GM12878 (cell line): ENCODE data around the gene SYMPK. TPM values are rescaled to one million over a fixed set of nuclear protein-coding genes. Genes with fewer than 3 reads are reported as not detected.

Experiments used
- ATAC-seq: fragments of 200-7000 bp; cut with Tn5 transposase; 3 replicates; pipeline ENCODE4 v1.9.1; 2020; ENCODE audit warnings: mild to moderate bottlenecking, moderate library complexity
- BruUV-seq: library from RNA; stranded (reverse); fragments of 400-500 nt; replicated peaks from 2 replicates; lab custom pipeline; 2021; lab: Mats Ljungman, UMichigan
- CTCF ChIA-PET: fragments of 300-600 bp; sonication (Branson Sonifier 250); formaldehyde crosslinking; extraction: SDS; loops from one replicate; lab custom pipeline; 2021; ENCODE audit warnings: inconsistent platforms; lab: Yijun Ruan, JAX
- POLR2A ChIA-PET: fragments of 350-600 bp; formaldehyde crosslinking; extraction: SDS; loops from one replicate; lab custom pipeline; 2021; ENCODE audit warnings: inconsistent platforms; lab: Charles Lee
- RAD21 ChIA-PET: fragments of 300-600 bp; sonication (Branson Sonifier 250); formaldehyde crosslinking; loops from one replicate; lab custom pipeline; 2023; ENCODE audit warnings: antibody characterized with exemption; ENCODE audit not compliant: unreplicated experiment; lab: Charles Lee
- SMC1A ChIA-PET: fragments of 300-600 bp; sonication (Branson Sonifier 250); formaldehyde crosslinking; loops from one replicate; lab custom pipeline; 2023; ENCODE audit not compliant: unreplicated experiment, uncharacterized antibody; lab: Charles Lee
- DNase-seq: peaks from one replicate; pipeline ENCODE4 v3.0.0-alpha.2; 2011; ENCODE audit warnings: low read depth, low spot score
- FAIRE-seq: peaks from 3 replicates; lab custom pipeline; 2011; peaks lifted over from hg19 to GRCh38; lab: Jason Lieb, UNC
- H2AFZ ChIP-seq: 2 replicates; pipeline ENCODE4 v1.6.0; 2011; ENCODE audit warnings: low read depth, low read length, control low read depth; ENCODE audit not compliant: control insufficient read depth
- H3K27ac ChIP-seq: 2 replicates; pipeline ENCODE4 v1.5.1; 2011; ENCODE audit warnings: control low read depth; ENCODE audit not compliant: control insufficient read depth, insufficient read depth
- H3K27me3 ChIP-seq, 2 experiments: replicated peaks in 1 of 2; 2 replicates each; pipeline versions ENCODE4 v1.6.0 to v1.6.1; 2011; ENCODE audit warnings: low read length in 1 of 2; ENCODE audit not compliant: control insufficient read depth in 2 of 2, insufficient read depth in 2 of 2
- H3K36me3 ChIP-seq, 2 experiments: 2 replicates each; pipeline ENCODE4 v1.5.1; 2011; ENCODE audit warnings: low read length in 1 of 2; ENCODE audit not compliant: control insufficient read depth in 2 of 2, insufficient read depth in 2 of 2
- H3K4me1 ChIP-seq: 2 replicates; pipeline ENCODE4 v1.6.1; 2011; ENCODE audit warnings: mild to moderate bottlenecking, low read length, moderate library complexity, mixed read lengths; ENCODE audit not compliant: control insufficient read depth, insufficient read depth
- H3K4me2 ChIP-seq: 2 replicates; pipeline ENCODE4 v1.6.0; 2011; ENCODE audit warnings: control low read depth; ENCODE audit not compliant: control insufficient read depth, insufficient read depth
- H3K4me3 ChIP-seq: fragments of 200-600 bp; sonication (generic); 2 replicates; pipeline ENCODE4 v1.5.1; 2016
- H3K79me2 ChIP-seq: 2 replicates; pipeline ENCODE4 v1.6.0; 2011; ENCODE audit warnings: low read length; ENCODE audit not compliant: control insufficient read depth, insufficient read depth
- H3K9ac ChIP-seq: 2 replicates; pipeline ENCODE4 v1.8.0; 2011; ENCODE audit warnings: low read length, control low read depth, mixed read lengths; ENCODE audit not compliant: control insufficient read depth, insufficient read depth
- H3K9me3 ChIP-seq: replicated peaks from 3 replicates; pipeline ENCODE4 v1.5.1; 2011; ENCODE audit warnings: mild to moderate bottlenecking, low read length; ENCODE audit not compliant: control insufficient read depth, insufficient read depth
- H4K20me1 ChIP-seq: 2 replicates; pipeline ENCODE4 v1.6.0; 2011; ENCODE audit not compliant: control insufficient read depth, insufficient read depth
- CHD2 ChIP-seq: IDR thresholded peaks from 2 replicates; pipeline ENCODE4 v1.6.1; 2011; ENCODE audit warnings: low read depth, low read length, improper control_type of control experiment, borderline replicate concordance
- CREM ChIP-seq: IDR thresholded peaks from 2 replicates; pipeline ENCODE4 v1.6.1; 2014; ENCODE audit warnings: antibody characterized with exemption, low read depth
- EZH2 ChIP-seq: IDR thresholded peaks from 2 replicates; pipeline ENCODE4 v1.6.1; 2012; ENCODE audit warnings: low read depth, mild to moderate bottlenecking, control low read depth, inconsistent platforms, low read length, borderline replicate concordance; ENCODE audit not compliant: control insufficient read depth
- JUND ChIP-seq: IDR thresholded peaks from 2 replicates; pipeline ENCODE4 v1.6.1; 2012; ENCODE audit warnings: low read depth, mild to moderate bottlenecking, low read length, improper control_type of control experiment, moderate library complexity
- LARP7 ChIP-seq: fragments of 450-650 bp; IDR thresholded peaks from 2 replicates; pipeline ENCODE4 v1.6.1; 2017; ENCODE audit warnings: mild to moderate bottlenecking
- NBN ChIP-seq: fragments of 450-650 bp; IDR thresholded peaks from 2 replicates; pipeline ENCODE4 v1.6.1; 2016
- NR2F1 ChIP-seq: fragments of 450-650 bp; conservative IDR thresholded peaks from 2 replicates; pipeline ENCODE4 v1.6.1; 2017; ENCODE audit warnings: mild to moderate bottlenecking
- POLR2AphosphoS2 ChIP-seq: IDR thresholded peaks from 2 replicates; pipeline ENCODE4 v1.6.1; 2011; ENCODE audit warnings: low read depth, mild to moderate bottlenecking, low read length, improper control_type of control experiment, moderate library complexity
- SP1 ChIP-seq: IDR thresholded peaks from one replicate; pipeline ENCODE4 v1.6.1; 2011; ENCODE audit warnings: low read depth, low read length
- SREBF1 ChIP-seq: IDR thresholded peaks from 2 replicates; pipeline ENCODE4 v1.6.1; 2012; ENCODE audit warnings: mild to moderate bottlenecking, low read length
- ZSCAN29 ChIP-seq: fragments of 450-650 bp; IDR thresholded peaks from 2 replicates; pipeline ENCODE4 v1.6.1; 2017; ENCODE audit warnings: mild to moderate bottlenecking, moderate library complexity
- WGBS: methylation state at CpG from one replicate; pipeline ENCODE4 v1.1.6; 2016; ENCODE audit warnings: low lambda C conversion rate; ENCODE audit not compliant: insufficient replicate concordance, insufficient coverage; ENCODE audit errors: missing lambda C conversion rate; 5-methylcytosine and 5-hydroxymethylcytosine counted together
- in situ Hi-C: fragments of 300-500 bp; cut with MboI; formaldehyde crosslinking; loops from 9 replicates; pipeline ENCODE4 v1.14.3; 2018; ENCODE audit warnings: mixed read lengths
- intact Hi-C: fragments of 100-400 bp; cut with micrococcal nuclease; formaldehyde crosslinking; loops from one replicate; pipeline ENCODE4 v1.14.2; 2022; ENCODE audit not compliant: unreplicated experiment
- polyA plus RNA-seq, 11 experiments: library from polyadenylated mRNA; depleted of rRNA in 4 of 11; unstranded in 6 of 11; stranded (reverse) in 5 of 11; fragments of >200 nt; fragmentation: Nextera tagmentation in 4 of 11; fragmentation: Illumina TruSeq in 1 of 11; extraction: Ambion mirVana in 4 of 11; extraction: Trizol in 1 of 11; gene quantifications; 1 replicate in 1 of 11; 2 replicates in 10 of 11; pipeline versions ENCODE4 v1.2.1 to v1.2.3, GENCODE V29; 2011 to 2016; ENCODE audit warnings: inconsistent platforms in 2 of 11, missing spikeins in 2 of 11, low read depth in 1 of 11
- total RNA-seq, 4 experiments: library from RNA; depleted of rRNA in 3 of 4; stranded (reverse); fragments of >200 nt in 3 of 4; fragmentation: Illumina TruSeq in 1 of 4; extraction: Trizol in 1 of 4; gene quantifications; 2 replicates each; pipeline versions ENCODE4 v1.2.1 to v1.2.3, GENCODE V29; 2013 to 2021
- TF ChIP-seq, protein P1 (sequence below): IDR thresholded peaks from 2 replicates; pipeline ENCODE4 v1.6.1; 2012; ENCODE audit warnings: improper control_type of control experiment, low read depth, low read length; ENCODE audit not compliant: insufficient replicate concordance
- TF ChIP-seq, protein P2 (sequence below): fragments of 450-650 bp; conservative IDR thresholded peaks from 2 replicates; pipeline ENCODE4 v1.6.1; 2017; ENCODE audit warnings: mild to moderate bottlenecking, moderate library complexity
- TF ChIP-seq, protein P3 (sequence below), 3 experiments: IDR thresholded peaks in 2 of 3; conservative IDR thresholded peaks in 1 of 3; 2 replicates each; pipeline ENCODE4 v1.5.1; 2011; ENCODE audit warnings: low read depth in 3 of 3, low read length in 3 of 3, mild to moderate bottlenecking in 3 of 3, control low read depth in 2 of 3, moderate library complexity in 2 of 3, inconsistent platforms in 1 of 3, mixed read lengths in 1 of 3; ENCODE audit not compliant: control insufficient read depth in 2 of 3, insufficient read depth in 1 of 3; ENCODE audit errors: extremely low read depth in 1 of 3

SYMPK gene
- total and polyA plus RNA-seq, 10 of the 15 experiments (the other 5 are each of a cell fraction or from before 2014, with no cell fraction given): 0.49 to 109 (median 42.5) TPM

DNA sequence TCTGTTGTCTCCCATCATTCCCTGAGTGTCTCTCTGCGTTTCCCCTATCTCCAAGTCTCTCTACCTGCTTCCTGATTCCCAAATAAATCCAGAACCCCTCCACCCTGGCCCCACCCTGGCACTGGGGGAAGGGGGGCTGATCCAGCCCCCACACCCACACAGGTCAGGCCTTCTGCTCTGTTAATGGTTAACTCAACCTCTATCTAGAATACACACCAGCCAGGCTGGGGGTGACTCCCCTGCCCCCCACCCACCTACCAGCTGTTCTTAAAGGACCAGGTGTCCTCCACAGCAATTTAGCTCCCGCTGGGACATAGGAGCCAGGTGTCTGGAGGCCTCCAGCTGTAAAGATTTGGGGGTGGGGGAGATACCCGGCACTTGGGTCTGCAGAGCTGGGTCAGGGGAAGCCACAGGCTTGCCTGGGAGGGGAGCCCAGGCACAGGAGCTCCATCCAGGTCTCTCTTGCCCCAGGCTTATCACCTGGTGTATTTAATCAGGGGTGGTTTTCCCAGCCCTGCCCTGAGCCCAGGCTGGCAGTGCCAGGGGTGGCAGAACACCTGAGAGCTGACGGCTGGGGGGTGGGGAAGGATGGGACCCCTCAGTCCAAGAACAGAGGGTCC, 19.1 kb upstream of the SYMPK start:
- ChIA-PET CTCF (interaction anchor here (0.7 to 9.1 kb wide), 15 partner anchors 11 to 165 kb away, joined by 3 to 194 read pairs (median 4); partner anchors contain the start of genes CCDC61, FOXA3, MYPOP and SIX5), SMC1A (interaction anchor here (0.5 to 6.0 kb wide), 5 partner anchors 15 to 658 kb away, joined by 3 to 98 read pairs (median 7); partner anchors contain the start of genes FOXA3, MYPOP, SIX5 and SYMPK), POLR2A (interaction anchor here (0.6 to 9.0 kb wide), 11 partner anchors 9 to 234 kb away, joined by 3 to 178 read pairs (median 7); partner anchors contain the start of genes CCDC61, DMWD, FOXA3 and MYPOP), RAD21 (interaction anchor here (0.8 to 7.6 kb wide), 10 partner anchors 12 to 703 kb away, joined by 3 to 159 read pairs (median 5); partner anchors contain the start of genes BLOC1S3, FOXA3, MYPOP and SIX5)
- Histone ChIP-seq H3K9ac (no peak overlapping the region; the same call in 1 of the 2 replicates), H3K4me3 (no peak overlapping the region), H2AFZ (no peak overlapping the region; the same call in 1 of the 2 replicates), H3K79me2 (peaks cover 10% of the 10 kb centered on the region), H3K27me3 (no peaks in the 10 kb centered on the region), H4K20me1 (no peaks in the 10 kb centered on the region), H3K36me3 (peaks cover 0 to 1% of the 10 kb centered on the region in 2 experiments; a peak in 1 of 4 replicates), H3K4me1 (peaks cover 26% of the 10 kb centered on the region), H3K9me3 (no peaks in the 10 kb centered on the region), H3K4me2 (peak overlapping the region; percentile 100), H3K27ac (peak overlapping the region; percentile 91)
- 62% methylated on average over 4 of the region's 4 CpGs for WGBS
- DNase-seq (no peak), FAIRE-seq (no peak), ATAC-seq (no peak)
- in situ Hi-C loops: no loop called here
- intact Hi-C loops: loop anchor here (1.0 kb wide), 1 partner anchor 19 kb away; the partner anchor contains the start of gene SYMPK
- BruUV-seq: no TSS peak
- TF ChIP-seq, protein P1, sequence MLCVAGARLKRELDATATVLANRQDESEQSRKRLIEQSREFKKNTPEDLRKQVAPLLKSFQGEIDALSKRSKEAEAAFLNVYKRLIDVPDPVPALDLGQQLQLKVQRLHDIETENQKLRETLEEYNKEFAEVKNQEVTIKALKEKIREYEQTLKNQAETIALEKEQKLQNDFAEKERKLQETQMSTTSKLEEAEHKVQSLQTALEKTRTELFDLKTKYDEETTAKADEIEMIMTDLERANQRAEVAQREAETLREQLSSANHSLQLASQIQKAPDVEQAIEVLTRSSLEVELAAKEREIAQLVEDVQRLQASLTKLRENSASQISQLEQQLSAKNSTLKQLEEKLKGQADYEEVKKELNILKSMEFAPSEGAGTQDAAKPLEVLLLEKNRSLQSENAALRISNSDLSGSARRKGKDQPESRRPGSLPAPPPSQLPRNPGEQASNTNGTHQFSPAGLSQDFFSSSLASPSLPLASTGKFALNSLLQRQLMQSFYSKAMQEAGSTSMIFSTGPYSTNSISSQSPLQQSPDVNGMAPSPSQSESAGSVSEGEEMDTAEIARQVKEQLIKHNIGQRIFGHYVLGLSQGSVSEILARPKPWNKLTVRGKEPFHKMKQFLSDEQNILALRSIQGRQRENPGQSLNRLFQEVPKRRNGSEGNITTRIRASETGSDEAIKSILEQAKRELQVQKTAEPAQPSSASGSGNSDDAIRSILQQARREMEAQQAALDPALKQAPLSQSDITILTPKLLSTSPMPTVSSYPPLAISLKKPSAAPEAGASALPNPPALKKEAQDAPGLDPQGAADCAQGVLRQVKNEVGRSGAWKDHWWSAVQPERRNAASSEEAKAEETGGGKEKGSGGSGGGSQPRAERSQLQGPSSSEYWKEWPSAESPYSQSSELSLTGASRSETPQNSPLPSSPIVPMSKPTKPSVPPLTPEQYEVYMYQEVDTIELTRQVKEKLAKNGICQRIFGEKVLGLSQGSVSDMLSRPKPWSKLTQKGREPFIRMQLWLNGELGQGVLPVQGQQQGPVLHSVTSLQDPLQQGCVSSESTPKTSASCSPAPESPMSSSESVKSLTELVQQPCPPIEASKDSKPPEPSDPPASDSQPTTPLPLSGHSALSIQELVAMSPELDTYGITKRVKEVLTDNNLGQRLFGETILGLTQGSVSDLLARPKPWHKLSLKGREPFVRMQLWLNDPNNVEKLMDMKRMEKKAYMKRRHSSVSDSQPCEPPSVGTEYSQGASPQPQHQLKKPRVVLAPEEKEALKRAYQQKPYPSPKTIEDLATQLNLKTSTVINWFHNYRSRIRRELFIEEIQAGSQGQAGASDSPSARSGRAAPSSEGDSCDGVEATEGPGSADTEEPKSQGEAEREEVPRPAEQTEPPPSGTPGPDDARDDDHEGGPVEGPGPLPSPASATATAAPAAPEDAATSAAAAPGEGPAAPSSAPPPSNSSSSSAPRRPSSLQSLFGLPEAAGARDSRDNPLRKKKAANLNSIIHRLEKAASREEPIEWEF: no peak
- TF ChIP-seq POLR2AphosphoS2 (no peak), LARP7 (no peak), SREBF1 (no peak), JUND (no peak), CHD2 (peak; percentile 60; the same call in 1 of the 2 replicates), CREM (no peak), EZH2 (no peak), NBN (no peak; the same call in 1 of the 2 replicates), SP1 (no peak), ZSCAN29 (no peak), NR2F1 (peak; percentile 86)
- TF ChIP-seq, protein P2, sequence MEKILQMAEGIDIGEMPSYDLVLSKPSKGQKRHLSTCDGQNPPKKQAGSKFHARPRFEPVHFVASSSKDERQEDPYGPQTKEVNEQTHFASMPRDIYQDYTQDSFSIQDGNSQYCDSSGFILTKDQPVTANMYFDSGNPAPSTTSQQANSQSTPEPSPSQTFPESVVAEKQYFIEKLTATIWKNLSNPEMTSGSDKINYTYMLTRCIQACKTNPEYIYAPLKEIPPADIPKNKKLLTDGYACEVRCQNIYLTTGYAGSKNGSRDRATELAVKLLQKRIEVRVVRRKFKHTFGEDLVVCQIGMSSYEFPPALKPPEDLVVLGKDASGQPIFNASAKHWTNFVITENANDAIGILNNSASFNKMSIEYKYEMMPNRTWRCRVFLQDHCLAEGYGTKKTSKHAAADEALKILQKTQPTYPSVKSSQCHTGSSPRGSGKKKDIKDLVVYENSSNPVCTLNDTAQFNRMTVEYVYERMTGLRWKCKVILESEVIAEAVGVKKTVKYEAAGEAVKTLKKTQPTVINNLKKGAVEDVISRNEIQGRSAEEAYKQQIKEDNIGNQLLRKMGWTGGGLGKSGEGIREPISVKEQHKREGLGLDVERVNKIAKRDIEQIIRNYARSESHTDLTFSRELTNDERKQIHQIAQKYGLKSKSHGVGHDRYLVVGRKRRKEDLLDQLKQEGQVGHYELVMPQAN: no peak
- TF ChIP-seq, protein P3, sequence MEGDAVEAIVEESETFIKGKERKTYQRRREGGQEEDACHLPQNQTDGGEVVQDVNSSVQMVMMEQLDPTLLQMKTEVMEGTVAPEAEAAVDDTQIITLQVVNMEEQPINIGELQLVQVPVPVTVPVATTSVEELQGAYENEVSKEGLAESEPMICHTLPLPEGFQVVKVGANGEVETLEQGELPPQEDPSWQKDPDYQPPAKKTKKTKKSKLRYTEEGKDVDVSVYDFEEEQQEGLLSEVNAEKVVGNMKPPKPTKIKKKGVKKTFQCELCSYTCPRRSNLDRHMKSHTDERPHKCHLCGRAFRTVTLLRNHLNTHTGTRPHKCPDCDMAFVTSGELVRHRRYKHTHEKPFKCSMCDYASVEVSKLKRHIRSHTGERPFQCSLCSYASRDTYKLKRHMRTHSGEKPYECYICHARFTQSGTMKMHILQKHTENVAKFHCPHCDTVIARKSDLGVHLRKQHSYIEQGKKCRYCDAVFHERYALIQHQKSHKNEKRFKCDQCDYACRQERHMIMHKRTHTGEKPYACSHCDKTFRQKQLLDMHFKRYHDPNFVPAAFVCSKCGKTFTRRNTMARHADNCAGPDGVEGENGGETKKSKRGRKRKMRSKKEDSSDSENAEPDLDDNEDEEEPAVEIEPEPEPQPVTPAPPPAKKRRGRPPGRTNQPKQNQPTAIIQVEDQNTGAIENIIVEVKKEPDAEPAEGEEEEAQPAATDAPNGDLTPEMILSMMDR (IDR thresholded peaks at IDR 0.05 in 2 of 3, conservative IDR thresholded peaks at IDR 0.05 in 1 of 3; ENCODE audit: control insufficient read depth in 2 of 3, extremely low read depth in 1 of 3, insufficient read depth in 1 of 3, low read depth in 3 of 3, low read length in 3 of 3): no peak
